ACC112 (cell line): ENCODE data around the gene TFF2.

Source experiments
- H2AFZ ChIP-seq: fragments of 200-600 bp; sonication (generic); one replicate; pipeline ENCODE4 v1.6.0; 2017; ENCODE audit warnings: antibody characterized with exemption, low read length; ENCODE audit not compliant: unreplicated experiment
- H3K27ac ChIP-seq: fragments of 200-600 bp; sonication (generic); 2 replicates; pipeline ENCODE4 v1.5.1; 2014; ENCODE audit warnings: low read depth, mild to moderate bottlenecking, antibody characterized with exemption, low read length, moderate library complexity
- H3K27me3 ChIP-seq: fragments of 200-600 bp; sonication (generic); 2 replicates; pipeline ENCODE4 v1.6.1; 2014; ENCODE audit warnings: mild to moderate bottlenecking, antibody characterized with exemption, low read length, moderate library complexity, mixed read lengths; ENCODE audit not compliant: insufficient read depth
- H3K36me3 ChIP-seq: fragments of 200-600 bp; sonication (generic); 2 replicates; pipeline ENCODE4 v1.6.1; 2016; ENCODE audit warnings: mild to moderate bottlenecking, antibody characterized with exemption, low read length, moderate library complexity, mixed read lengths; ENCODE audit not compliant: insufficient read depth
- H3K4me1 ChIP-seq: fragments of 200-600 bp; sonication (generic); one replicate; pipeline ENCODE4 v1.6.1; 2016; ENCODE audit warnings: low read length, mixed read lengths; ENCODE audit not compliant: insufficient read depth, unreplicated experiment, control insufficient read depth
- H3K4me3 ChIP-seq: fragments of 200-600 bp; sonication (generic); 2 replicates; pipeline ENCODE4 v1.5.1; 2014; ENCODE audit warnings: mild to moderate bottlenecking, low read depth, low read length
- H3K79me2 ChIP-seq: fragments of 200-600 bp; sonication (generic); one replicate; pipeline ENCODE4 v1.6.0; 2016; ENCODE audit warnings: low read length; ENCODE audit not compliant: control insufficient read depth, unreplicated experiment, insufficient read depth

TFF2 gene

GRCh38 chr21:42391297-42391696, 40.5 kb upstream of the TFF2 start:
- Histone ChIP-seq H3K4me1 (no peaks in the 10 kb centered on the region), H3K36me3 (no peaks in the 10 kb centered on the region), H3K4me3 (no peak overlapping the region), H3K27ac (no peak overlapping the region), H3K27me3 (peaks cover 93% of the 10 kb centered on the region), H3K79me2 (no peaks in the 10 kb centered on the region), H2AFZ (no peak overlapping the region)

GRCh38 chr21:42390696-42391095, 39.9 kb upstream of the TFF2 start:
- Histone ChIP-seq H3K79me2 (no peaks in the 10 kb centered on the region), H3K4me3 (no peak overlapping the region), H3K36me3 (no peaks in the 10 kb centered on the region), H3K27ac (no peak overlapping the region), H2AFZ (no peak overlapping the region), H3K4me1 (no peaks in the 10 kb centered on the region), H3K27me3 (peaks cover 93% of the 10 kb centered on the region)

GRCh38 chr21:42390193-42390592, 39.4 kb upstream of the TFF2 start:
- Histone ChIP-seq H3K27me3 (peaks cover 94% of the 10 kb centered on the region), H3K36me3 (no peaks in the 10 kb centered on the region), H3K4me1 (no peaks in the 10 kb centered on the region), H3K27ac (no peak overlapping the region), H3K79me2 (no peaks in the 10 kb centered on the region), H2AFZ (no peak overlapping the region), H3K4me3 (no peak overlapping the region)

- no peak overlapping the region for H3K27ac ChIP-seq
- no peaks in the 10 kb centered on the region for H3K79me2 ChIP-seq
- H3K4me1 ChIP-seq, result no peaks in the 10 kb centered on the region
- H3K36me3 ChIP-seq, result no peaks in the 10 kb centered on the region
- H3K27me3 ChIP-seq, result peaks cover 89% of the 10 kb centered on the region
- no peak overlapping the region for H2AFZ ChIP-seq
- H3K4me3 ChIP-seq, result no peak overlapping the region
Measured at GRCh38 chr21:42389449-42389835, 38.6 kb upstream of the TFF2 start.

GRCh38 chr21:42388740-42389448, 38.1 kb upstream of the TFF2 start:
- H3K27ac ChIP-seq, result no peak overlapping the region
- no peak overlapping the region for H2AFZ ChIP-seq
- H3K4me3 ChIP-seq, result no peak overlapping the region
- H3K4me1 ChIP-seq, result no peaks in the 10 kb centered on the region
- H3K36me3 ChIP-seq, result no peaks in the 10 kb centered on the region
- H3K27me3 ChIP-seq, result peaks cover 85% of the 10 kb centered on the region
- H3K79me2 ChIP-seq, result no peaks in the 10 kb centered on the region

- no peak overlapping the region for H2AFZ ChIP-seq
- no peaks in the 10 kb centered on the region for H3K36me3 ChIP-seq
- no peak overlapping the region for H3K27ac ChIP-seq
- no peaks in the 10 kb centered on the region for H3K79me2 ChIP-seq
- peaks cover 75% of the 10 kb centered on the region for H3K27me3 ChIP-seq
- H3K4me1 ChIP-seq, result no peaks in the 10 kb centered on the region
- no peak overlapping the region for H3K4me3 ChIP-seq
Measured at GRCh38 chr21:42387843-42388340, 37.1 kb upstream of the TFF2 start.

GRCh38 chr21:42387164-42387563, 36.4 kb upstream of the TFF2 start:
- H3K79me2 ChIP-seq, result no peaks in the 10 kb centered on the region
- H3K4me3 ChIP-seq, result no peak overlapping the region
- no peaks in the 10 kb centered on the region for H3K4me1 ChIP-seq
- H3K36me3 ChIP-seq, result no peaks in the 10 kb centered on the region
- H3K27ac ChIP-seq, result no peak overlapping the region
- peaks cover 67% of the 10 kb centered on the region for H3K27me3 ChIP-seq
- H2AFZ ChIP-seq, result no peak overlapping the region

- Histone ChIP-seq H3K27me3 (peaks cover 65% of the 10 kb centered on the region), H3K36me3 (no peaks in the 10 kb centered on the region), H3K79me2 (no peaks in the 10 kb centered on the region), H3K4me1 (no peaks in the 10 kb centered on the region), H3K4me3 (no peak overlapping the region), H2AFZ (no peak overlapping the region), H3K27ac (no peak overlapping the region)
Measured at GRCh38 chr21:42386034-42386591, 35.3 kb upstream of the TFF2 start.

GRCh38 chr21:42385619-42386018, 34.8 kb upstream of the TFF2 start:
- Histone ChIP-seq H3K27ac (no peak overlapping the region), H3K79me2 (no peaks in the 10 kb centered on the region), H3K27me3 (peaks cover 64% of the 10 kb centered on the region), H2AFZ (no peak overlapping the region), H3K36me3 (no peaks in the 10 kb centered on the region), H3K4me3 (no peak overlapping the region), H3K4me1 (no peaks in the 10 kb centered on the region)

GRCh38 chr21:42384989-42385388, 34.2 kb upstream of the TFF2 start:
- H3K27ac ChIP-seq, result no peak overlapping the region
- no peaks in the 10 kb centered on the region for H3K36me3 ChIP-seq
- no peak overlapping the region for H3K4me3 ChIP-seq
- peaks cover 65% of the 10 kb centered on the region for H3K27me3 ChIP-seq
- no peak overlapping the region for H2AFZ ChIP-seq
- H3K4me1 ChIP-seq, result no peaks in the 10 kb centered on the region
- no peaks in the 10 kb centered on the region for H3K79me2 ChIP-seq
